ENCODE results near the gene CHCHD3. TPM values are rescaled to one million over a fixed set of nuclear protein-coding genes. Genes with fewer than 3 reads are reported as not detected.

Gene CHCHD3
- total and polyA plus RNA-seq, 9 of the 15 experiments (the other 6 are each of a cell fraction or from before 2014, with no cell fraction given): 66.2 to 279 (median 204) TPM

GRCh38 chr7:133102276-133103060 is 20.6 kb upstream of the CHCHD3 start:
- Histone ChIP-seq H3K4me3 (no peak overlapping the region), H3K27me3 (ENCODE audit: control insufficient read depth in 2 of 2, insufficient read depth in 2 of 2, low read length in 2 of 2) (peaks cover 46 to 62% of the 10 kb centered on the region in 2 experiments), H2AFZ (ENCODE audit: low read depth, low read length) (no peak overlapping the region), H3K9me1 (ENCODE audit: control insufficient read depth, insufficient read depth, low read length) (no peaks in the 10 kb centered on the region), H3K9me3 (replicated peaks; ENCODE audit: control insufficient read depth, insufficient read depth, low read depth, low read length) (no peaks in the 10 kb centered on the region), H3K4me1 (replicated peaks in 1 of 2; ENCODE audit: control insufficient read depth in 2 of 2, insufficient read depth in 2 of 2, low read length in 2 of 2) (no peaks in the 10 kb centered on the region), H3K4me2 (ENCODE audit: insufficient read depth, low read length) (no peak overlapping the region), H4K20me1 (replicated peaks; ENCODE audit: control insufficient read depth, insufficient read depth, low read length) (0 out of 2 replicates have a peak, but pooled peaks cover 3% of the 10 kb centered on the region), H3K36me3 (ENCODE audit: control insufficient read depth, insufficient read depth, low read length) (no peaks in the 10 kb centered on the region), H3K79me2 (ENCODE audit: control insufficient read depth, insufficient read depth, low read length) (no peaks in the 10 kb centered on the region), H3K9ac (ENCODE audit: insufficient read depth in 1 of 2, low read depth in 2 of 2, low read length in 2 of 2) (no peak overlapping the region), H3K27ac (ENCODE audit: extremely low read depth, low read depth, low read length) (no peak overlapping the region)
- ChIA-PET CTCF (ENCODE audit: low intra/inter-chr PET ratio) (no interaction called here), POLR2A (interaction anchor here (0.5 to 2.1 kb wide), 7 partner anchors 13 to 387 kb away, joined by 3 to 9 read pairs (median 3); partner anchors contain the start of gene CHCHD3)
- intact Hi-C loops (cut with micrococcal nuclease) (no loop called here), in situ Hi-C loops (cut with MboI) (no loop called here)
- no peak for FAIRE-seq
- TF ChIP-seq ELF1 (tag; IDR thresholded peaks at IDR 0.05) (no peak), ZBED1 (IDR thresholded peaks at IDR 0.05) (no peak), FOXP1 (CRISPR knock-in tag; IDR thresholded peaks at IDR 0.05) (no peak), MIER1 (IDR thresholded peaks at IDR 0.05; ENCODE audit: low read depth) (no peak), MTA1 (IDR thresholded peaks at IDR 0.05; ENCODE audit: borderline replicate concordance) (no peak), ETS2 (tag; IDR thresholded peaks at IDR 0.05; ENCODE audit: borderline replicate concordance, poor library complexity, severe bottlenecking) (no peak), NEUROD1 (IDR thresholded peaks at IDR 0.05; ENCODE audit: borderline replicate concordance, low read depth, low read length, partially characterized antibody) (no peak), TEAD2 (tag; IDR thresholded peaks at IDR 0.05) (no peak)
- peak; percentile 23; the same call in 1 of the 3 replicates for ATAC-seq
- no TSS peak for BruUV-seq (replicated peaks)
- no peak for DNase-seq (ENCODE audit: extremely low read depth in 1 of 4, low spot score in 3 of 4)
- WGBS (ENCODE audit: insufficient coverage, low coverage, missing lambda C conversion rate): 2% methylated on average over 6 of the region's 6 CpGs

Data from K562 (cell line).